Measurements from ENCODE around the gene TRANK1.
"Not testable (repeated sequence)": the region's sequence is repeated elsewhere in the genome, so short reads cannot be mapped to it uniquely, and the experiment has no call there.

DNA sequence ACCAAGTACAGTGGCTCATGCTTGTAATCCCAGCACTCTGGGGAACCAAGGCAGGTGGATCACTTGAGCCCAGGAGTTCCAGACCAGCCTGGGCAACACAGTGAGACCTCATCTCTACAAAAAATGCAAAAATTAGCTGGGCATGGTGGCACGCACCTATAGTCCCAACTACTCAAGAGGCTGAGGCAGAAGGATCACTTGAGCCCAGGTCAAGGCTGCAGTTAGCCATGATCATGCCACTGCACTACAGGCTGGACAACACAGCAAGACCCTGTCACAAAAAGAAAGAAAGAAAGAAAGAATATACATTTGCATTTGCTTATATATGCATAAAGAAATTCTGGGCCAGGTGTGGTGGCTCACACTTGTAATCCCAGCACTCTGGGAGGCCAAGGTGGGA, 13.4 kb downstream of the TRANK1 start:
- TF ChIP-seq EZH2 (IDR thresholded peaks at IDR 0.05; ENCODE audit: borderline replicate concordance, insufficient read depth, low read length, poor library complexity, severe bottlenecking); TAF1 (IDR thresholded peaks at IDR 0.05; ENCODE audit: low read depth); POLR2AphosphoS5 (IDR thresholded peaks at IDR 0.05); MXI1 (conservative IDR thresholded peaks at IDR 0.05; ENCODE audit: poor library complexity, severe bottlenecking); RAD21 (conservative IDR thresholded peaks at IDR 0.05); EP300 (conservative IDR thresholded peaks at IDR 0.05; ENCODE audit: poor library complexity, severe bottlenecking); SMC3 (conservative IDR thresholded peaks at IDR 0.05; ENCODE audit: poor library complexity): not testable (repeated sequence)
- TF ChIP-seq, protein P1, sequence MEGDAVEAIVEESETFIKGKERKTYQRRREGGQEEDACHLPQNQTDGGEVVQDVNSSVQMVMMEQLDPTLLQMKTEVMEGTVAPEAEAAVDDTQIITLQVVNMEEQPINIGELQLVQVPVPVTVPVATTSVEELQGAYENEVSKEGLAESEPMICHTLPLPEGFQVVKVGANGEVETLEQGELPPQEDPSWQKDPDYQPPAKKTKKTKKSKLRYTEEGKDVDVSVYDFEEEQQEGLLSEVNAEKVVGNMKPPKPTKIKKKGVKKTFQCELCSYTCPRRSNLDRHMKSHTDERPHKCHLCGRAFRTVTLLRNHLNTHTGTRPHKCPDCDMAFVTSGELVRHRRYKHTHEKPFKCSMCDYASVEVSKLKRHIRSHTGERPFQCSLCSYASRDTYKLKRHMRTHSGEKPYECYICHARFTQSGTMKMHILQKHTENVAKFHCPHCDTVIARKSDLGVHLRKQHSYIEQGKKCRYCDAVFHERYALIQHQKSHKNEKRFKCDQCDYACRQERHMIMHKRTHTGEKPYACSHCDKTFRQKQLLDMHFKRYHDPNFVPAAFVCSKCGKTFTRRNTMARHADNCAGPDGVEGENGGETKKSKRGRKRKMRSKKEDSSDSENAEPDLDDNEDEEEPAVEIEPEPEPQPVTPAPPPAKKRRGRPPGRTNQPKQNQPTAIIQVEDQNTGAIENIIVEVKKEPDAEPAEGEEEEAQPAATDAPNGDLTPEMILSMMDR (IDR thresholded peaks at IDR 0.05; ENCODE audit: poor library complexity, severe bottlenecking), result not testable (repeated sequence)
- TF ChIP-seq, protein P2, sequence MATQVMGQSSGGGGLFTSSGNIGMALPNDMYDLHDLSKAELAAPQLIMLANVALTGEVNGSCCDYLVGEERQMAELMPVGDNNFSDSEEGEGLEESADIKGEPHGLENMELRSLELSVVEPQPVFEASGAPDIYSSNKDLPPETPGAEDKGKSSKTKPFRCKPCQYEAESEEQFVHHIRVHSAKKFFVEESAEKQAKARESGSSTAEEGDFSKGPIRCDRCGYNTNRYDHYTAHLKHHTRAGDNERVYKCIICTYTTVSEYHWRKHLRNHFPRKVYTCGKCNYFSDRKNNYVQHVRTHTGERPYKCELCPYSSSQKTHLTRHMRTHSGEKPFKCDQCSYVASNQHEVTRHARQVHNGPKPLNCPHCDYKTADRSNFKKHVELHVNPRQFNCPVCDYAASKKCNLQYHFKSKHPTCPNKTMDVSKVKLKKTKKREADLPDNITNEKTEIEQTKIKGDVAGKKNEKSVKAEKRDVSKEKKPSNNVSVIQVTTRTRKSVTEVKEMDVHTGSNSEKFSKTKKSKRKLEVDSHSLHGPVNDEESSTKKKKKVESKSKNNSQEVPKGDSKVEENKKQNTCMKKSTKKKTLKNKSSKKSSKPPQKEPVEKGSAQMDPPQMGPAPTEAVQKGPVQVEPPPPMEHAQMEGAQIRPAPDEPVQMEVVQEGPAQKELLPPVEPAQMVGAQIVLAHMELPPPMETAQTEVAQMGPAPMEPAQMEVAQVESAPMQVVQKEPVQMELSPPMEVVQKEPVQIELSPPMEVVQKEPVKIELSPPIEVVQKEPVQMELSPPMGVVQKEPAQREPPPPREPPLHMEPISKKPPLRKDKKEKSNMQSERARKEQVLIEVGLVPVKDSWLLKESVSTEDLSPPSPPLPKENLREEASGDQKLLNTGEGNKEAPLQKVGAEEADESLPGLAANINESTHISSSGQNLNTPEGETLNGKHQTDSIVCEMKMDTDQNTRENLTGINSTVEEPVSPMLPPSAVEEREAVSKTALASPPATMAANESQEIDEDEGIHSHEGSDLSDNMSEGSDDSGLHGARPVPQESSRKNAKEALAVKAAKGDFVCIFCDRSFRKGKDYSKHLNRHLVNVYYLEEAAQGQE (IDR thresholded peaks at IDR 0.05; ENCODE audit: borderline replicate concordance), result not testable (repeated sequence)
